GM18526 (cell line): ENCODE data around the gene NAA16.

Experiments used
- POLR2A ChIP-seq: IDR thresholded peaks from 3 replicates; pipeline ENCODE4 v1.6.1; 2011; ENCODE audit not compliant: insufficient read length; ENCODE audit errors: extremely low read depth

NAA16 gene

GRCh38 chr13:41411522-41411921, 100.5 kb downstream of the NAA16 start:
- no peak for TF ChIP-seq POLR2A

GRCh38 chr13:41413872-41414271, 102.8 kb downstream of the NAA16 start:
- TF ChIP-seq POLR2A, result no peak

DNA sequence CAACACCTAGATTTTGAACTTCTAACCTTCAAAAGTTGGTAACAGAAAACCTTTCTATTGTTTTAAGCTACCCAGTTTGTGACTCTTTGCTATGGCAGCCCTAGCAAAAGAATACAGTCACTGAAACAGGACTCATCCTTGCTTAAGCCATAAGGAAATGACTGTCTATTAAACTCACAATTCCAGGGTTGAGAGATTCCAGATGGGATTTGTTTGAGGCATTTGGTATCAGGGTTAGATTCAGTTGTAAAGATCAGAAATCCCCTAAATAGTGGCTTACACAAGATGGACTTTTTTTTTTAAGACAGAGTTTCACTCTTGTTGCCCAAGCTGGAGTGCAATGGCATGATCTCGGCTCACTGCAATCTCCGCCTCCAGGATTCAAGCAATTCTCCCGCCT, 105.2 kb downstream of the NAA16 start:
- TF ChIP-seq POLR2A, result no peak

DNA sequence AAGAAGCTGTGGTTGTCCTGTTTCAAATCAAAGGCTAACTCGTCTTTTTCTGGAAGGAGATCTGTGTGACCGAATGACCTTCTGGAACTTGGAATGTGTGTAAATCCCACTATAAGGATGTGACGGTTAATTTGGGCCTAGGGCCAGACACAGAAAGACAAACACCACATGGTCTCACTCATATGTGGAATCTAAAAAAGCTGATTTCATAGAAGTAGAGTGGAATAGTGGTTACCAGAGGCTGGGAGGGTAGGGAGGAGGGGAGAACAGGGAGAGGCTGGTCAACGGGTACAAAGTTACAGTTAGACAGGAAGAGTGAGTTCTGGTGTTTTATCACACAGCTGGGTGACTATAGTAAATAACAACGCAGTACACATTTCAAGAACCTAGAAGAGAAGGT, 107.0 kb downstream of the NAA16 start:
- TF ChIP-seq POLR2A, result no peak

DNA sequence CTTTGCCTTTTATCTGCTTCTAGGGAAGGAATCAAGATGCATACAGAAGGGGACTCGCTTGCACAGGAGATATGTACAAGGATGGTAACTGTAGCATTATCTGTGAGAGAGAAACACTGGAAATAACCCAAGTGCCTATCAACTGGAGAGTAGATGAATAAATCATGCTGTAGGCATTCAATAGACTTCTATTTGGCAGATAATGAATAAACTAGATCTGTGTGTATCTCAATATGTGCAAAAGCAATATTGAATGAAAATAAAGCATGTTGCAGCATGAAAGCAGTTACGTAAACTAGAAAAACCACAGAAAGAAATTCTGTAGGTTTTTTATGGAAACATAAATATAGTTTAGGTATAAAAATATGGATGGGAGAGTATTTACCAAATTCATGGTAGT, 107.7 kb downstream of the NAA16 start:
- TF ChIP-seq POLR2A, result no peak

- TF ChIP-seq POLR2A, result no peak
Observed at GRCh38 chr13:41419206-41419605, 108.1 kb downstream of the NAA16 start.

DNA sequence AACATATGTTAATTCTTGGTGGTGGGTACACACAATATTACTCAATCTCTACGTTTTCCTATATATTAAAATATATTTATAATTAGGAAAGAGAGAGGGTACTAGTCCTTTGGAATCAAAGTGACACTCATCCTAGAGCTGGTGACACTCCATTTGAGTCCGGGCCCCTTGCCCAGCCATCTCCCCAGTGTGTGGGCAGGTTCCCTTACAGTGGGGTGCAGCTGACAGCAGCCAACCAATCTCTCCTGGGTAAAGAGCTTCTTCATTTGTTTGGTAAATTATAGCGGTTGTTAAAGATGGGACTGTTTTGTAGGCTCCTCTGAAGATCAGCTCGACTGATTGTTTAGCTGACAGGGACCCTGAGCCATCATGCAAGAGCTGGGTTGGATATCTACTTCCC, 109.1 kb downstream of the NAA16 start:
- no peak for TF ChIP-seq POLR2A

GRCh38 chr13:41426047-41426446, 115.0 kb downstream of the NAA16 start:
- no peak for TF ChIP-seq POLR2A
